Cardiac muscle cell (in vitro differentiated cells and primary cell): ENCODE measurements around the gene UBA7. TPM values are rescaled to one million over a fixed set of nuclear protein-coding genes. Genes with fewer than 3 reads are reported as not detected.

ENCODE experiments used
- DNase-seq, 2 donors: peaks; one replicate each; pipeline versions ENCODE4 v3.0.0 to v3.0.0-alpha.2; 2010 to 2017; ENCODE audit warnings: low read depth in 1 of 2, low spot score in 1 of 2
- H3K27ac ChIP-seq: fragments of 200-600 bp; sonication (generic); 2 replicates; pipeline ENCODE4 v1.5.1; 2016
- H3K27me3 ChIP-seq: fragments of 200-600 bp; sonication (generic); 2 replicates; pipeline ENCODE4 v1.6.0; 2016; ENCODE audit warnings: control low read depth
- H3K36me3 ChIP-seq: fragments of 200-600 bp; sonication (generic); 2 replicates; pipeline ENCODE4 v1.5.1; 2016; ENCODE audit warnings: control low read depth
- H3K4me1 ChIP-seq: fragments of 200-600 bp; sonication (generic); 2 replicates; pipeline ENCODE4 v1.8.1; 2017; ENCODE audit warnings: low read depth, mild to moderate bottlenecking, mixed run types
- H3K4me3 ChIP-seq: fragments of 200-600 bp; sonication (generic); 2 replicates; pipeline ENCODE4 v1.5.1; 2016; ENCODE audit warnings: mild to moderate bottlenecking
- H3K9me3 ChIP-seq: fragments of 200-600 bp; sonication (generic); 2 replicates; pipeline ENCODE4 v1.5.1; 2017; ENCODE audit warnings: low read depth, mild to moderate bottlenecking, control low read depth
- CTCF ChIP-seq: IDR thresholded peaks from 2 replicates; pipeline ENCODE4 v1.5.1; 2012; ENCODE audit warnings: low read depth, mild to moderate bottlenecking, low read length
- polyA plus RNA-seq: library from polyadenylated mRNA; unstranded; fragments of >200 nt; fragmentation: Nextera tagmentation; extraction: Ambion mirVana; gene quantifications from 2 replicates; pipeline ENCODE4 v1.2.1, GENCODE V29; 2016
- total RNA-seq: library from RNA; depleted of rRNA; stranded (reverse); fragments of >200 nt; gene quantifications from 2 replicates; pipeline ENCODE4 v1.2.3, GENCODE V29; 2016

UBA7 gene
- total and polyA plus RNA-seq, 2 experiments from 2014 or later = 1.8 to 5.4 TPM

GRCh38 chr3:49794431-49794830 lies 19.3 kb downstream of the UBA7 start:
- TF ChIP-seq CTCF = no peak
- Histone ChIP-seq H3K4me3 (no peak overlapping the region), H3K4me1 (no peaks in the 10 kb centered on the region), H3K27ac (no peak overlapping the region), H3K36me3 (no peaks in the 10 kb centered on the region), H3K9me3 (no peaks in the 10 kb centered on the region), H3K27me3 (no peaks in the 10 kb centered on the region)
- DNase-seq = no peak

DNA sequence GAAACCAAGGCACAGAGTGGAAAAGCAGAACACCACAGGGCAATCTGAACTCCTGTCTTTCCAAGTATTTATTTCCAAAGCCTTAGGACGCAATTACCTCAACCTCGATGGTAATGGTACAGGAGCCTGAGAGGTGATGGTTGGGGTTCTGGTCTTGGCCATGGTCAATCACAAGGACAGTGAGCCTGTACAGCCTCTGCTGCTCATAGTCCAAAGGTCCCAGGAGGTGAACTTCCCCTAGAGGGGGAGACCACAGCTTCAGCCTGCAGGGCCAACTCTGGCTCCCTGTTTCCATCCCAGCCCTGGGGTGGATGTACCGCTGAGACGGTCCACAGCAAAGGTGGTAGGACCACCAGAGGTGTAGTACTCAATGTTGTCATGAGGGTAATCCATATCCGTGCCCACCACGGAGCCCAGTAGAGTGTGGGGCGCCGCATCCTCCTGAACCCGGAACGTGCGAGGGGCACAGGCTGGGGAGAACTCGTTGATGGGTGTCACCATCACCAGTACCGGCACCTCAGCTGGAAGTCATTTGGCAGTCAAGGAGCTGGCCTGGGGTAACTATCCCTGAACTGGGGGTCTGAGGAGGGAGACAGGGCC lies 20.2 kb downstream of the UBA7 start:
- no peak for DNase-seq
- Histone ChIP-seq H3K36me3 (no peaks in the 10 kb centered on the region), H3K4me3 (no peak overlapping the region), H3K27ac (no peak overlapping the region), H3K4me1 (no peaks in the 10 kb centered on the region), H3K9me3 (no peaks in the 10 kb centered on the region), H3K27me3 (no peaks in the 10 kb centered on the region)
- TF ChIP-seq CTCF = no peak

- DNase-seq = no peak
- TF ChIP-seq CTCF = no peak
Measured at GRCh38 chr3:49792371-49793150, 21.2 kb downstream of the UBA7 start.

DNA sequence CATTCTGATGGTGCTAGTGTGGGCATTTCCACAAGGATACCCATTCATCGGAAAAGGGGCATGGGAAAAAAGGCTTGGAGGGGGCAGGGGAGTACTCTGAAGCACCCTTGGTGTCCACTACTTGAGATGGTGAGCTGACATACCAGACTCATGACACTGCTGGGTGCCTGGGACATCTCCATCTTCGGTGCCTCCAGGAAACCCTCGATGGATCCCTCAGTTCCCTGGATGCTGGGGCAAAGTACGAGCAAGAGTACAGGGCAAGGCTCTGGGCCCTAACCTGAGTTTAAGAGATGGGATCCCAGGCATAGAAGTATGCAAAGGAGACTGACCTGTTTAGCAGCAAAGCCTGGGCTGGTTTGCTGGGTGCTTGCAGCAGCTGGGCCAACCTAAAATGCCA lies 22.2 kb downstream of the UBA7 start:
- H3K36me3 ChIP-seq = no peaks in the 10 kb centered on the region
- no peaks in the 10 kb centered on the region for H3K9me3 ChIP-seq
- peaks cover 5% of the 10 kb centered on the region for H3K4me1 ChIP-seq
- H3K4me3 ChIP-seq = no peak overlapping the region
- TF ChIP-seq CTCF = no peak
- no peak overlapping the region for H3K27ac ChIP-seq
- no peaks in the 10 kb centered on the region for H3K27me3 ChIP-seq
- DNase-seq = no peak

More at GRCh38 chr3:49792371-49793150, 21.2 kb downstream of the UBA7 start:
- Histone ChIP-seq H3K27me3 (no peaks in the 10 kb centered on the region), H3K36me3 (no peaks in the 10 kb centered on the region), H3K9me3 (no peaks in the 10 kb centered on the region), H3K27ac (no peak overlapping the region), H3K4me3 (no peak overlapping the region), H3K4me1 (no peaks in the 10 kb centered on the region)

DNA sequence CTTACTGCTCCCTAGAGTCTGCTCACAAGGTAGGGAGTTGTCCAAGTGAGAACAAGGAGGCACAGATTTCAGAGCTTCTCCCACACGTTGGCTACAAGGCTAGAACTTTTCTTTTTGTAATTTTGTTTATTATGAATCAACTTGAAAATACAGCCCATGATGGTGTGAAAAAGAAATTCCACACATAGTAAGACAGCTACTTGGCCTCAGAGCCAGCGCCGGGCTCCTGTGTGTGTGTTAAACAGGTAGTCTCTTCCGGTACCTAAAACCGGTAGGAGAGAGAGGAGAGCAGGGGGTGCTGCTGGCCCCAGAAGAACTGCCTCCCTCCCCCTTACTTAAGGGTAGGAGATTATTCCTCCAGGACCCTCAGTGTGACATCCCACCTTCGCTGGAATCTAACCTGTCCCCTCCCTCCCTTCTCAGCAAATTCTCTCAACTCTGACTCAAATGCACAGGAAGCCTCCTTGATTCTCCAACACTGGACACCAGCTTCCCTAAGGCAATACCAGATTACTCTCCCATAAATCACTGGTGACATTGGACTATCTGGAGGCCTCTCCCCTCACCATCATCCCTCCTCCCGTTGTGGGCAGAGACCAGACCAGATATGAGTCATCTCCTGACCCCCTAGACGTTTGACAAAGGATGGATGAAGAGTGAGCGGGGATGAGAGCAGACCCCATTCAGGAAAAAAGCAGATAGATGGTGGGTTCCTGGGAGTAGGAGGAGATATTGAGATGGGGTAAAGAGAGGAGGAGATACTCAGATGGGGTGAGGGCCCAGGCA lies 22.9 kb downstream of the UBA7 start:
- H3K4me1 ChIP-seq = peaks cover 5% of the 10 kb centered on the region
- no peaks in the 10 kb centered on the region for H3K27me3 ChIP-seq
- H3K9me3 ChIP-seq = no peaks in the 10 kb centered on the region
- TF ChIP-seq CTCF = no peak
- DNase-seq = no peak
- H3K36me3 ChIP-seq = no peaks in the 10 kb centered on the region
- H3K27ac ChIP-seq = no peak overlapping the region
- no peak overlapping the region for H3K4me3 ChIP-seq
